ENCODE measurements around the gene LSAMP. TPM values are rescaled to one million over a fixed set of nuclear protein-coding genes. Genes with fewer than 3 reads are reported as not detected.

Gene LSAMP
- total and polyA plus RNA-seq, 8 donors, result 17.3 to 28.0 (median 26.0) TPM

DNA sequence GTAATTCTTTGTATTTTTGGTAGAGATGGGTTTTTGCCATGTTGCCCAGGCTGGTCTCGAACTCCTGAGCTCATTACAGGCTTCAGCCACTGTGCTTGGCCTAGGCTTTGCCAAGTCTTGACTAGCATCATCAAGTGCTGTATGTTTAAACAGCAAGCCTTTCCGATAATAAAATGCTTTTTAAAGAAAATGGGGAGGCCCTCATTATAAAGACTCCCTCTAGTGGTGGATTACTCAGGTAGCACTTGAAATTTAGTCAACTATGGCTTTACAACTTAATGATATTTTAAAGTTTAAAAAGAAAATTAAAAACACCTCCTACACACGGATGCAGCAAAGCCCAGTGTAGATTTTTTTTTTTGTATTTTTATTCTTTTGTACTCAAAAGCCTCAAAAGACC lies 608.3 kb downstream of the LSAMP start:
- peak; percentile 24 to 45 for TF ChIP-seq CTCF (IDR thresholded peaks at IDR 0.05)
- peaks cover 0 to 4% of the 10 kb centered on the region in 2 donors for H3K4me1 ChIP-seq

DNA sequence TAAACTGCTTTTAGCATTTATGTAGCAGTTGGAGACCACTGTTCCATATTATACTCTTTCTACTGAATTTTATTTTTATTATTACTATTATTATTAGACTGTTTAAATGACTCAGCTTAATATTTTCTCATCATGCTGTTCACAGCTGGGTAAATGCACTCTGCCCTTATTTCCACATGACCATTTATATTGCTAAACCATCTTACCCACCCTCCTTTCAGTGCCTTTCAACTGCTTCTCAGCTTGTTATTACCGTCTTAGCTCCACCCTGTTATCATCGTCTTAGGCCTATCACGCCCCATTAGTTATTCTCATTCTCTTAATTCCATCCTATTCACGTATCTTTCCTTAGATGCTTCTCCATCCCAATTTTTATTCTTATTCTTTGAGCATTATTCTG lies 609.3 kb downstream of the LSAMP start:
- Histone ChIP-seq H3K9me3 (no peaks in the 10 kb centered on the region), H3K27ac (no peak overlapping the region), H3K4me1 (peaks cover 0 to 4% of the 10 kb centered on the region in 2 donors), H3K27me3 (no peaks in the 10 kb centered on the region), H3K36me3 (no peaks in the 10 kb centered on the region), H3K4me3 (no peak overlapping the region)
- intact Hi-C loops (cut with DNase I), result no loop called here
- DNase-seq, result no peak
- TF ChIP-seq CTCF (IDR thresholded peaks at IDR 0.05), result no peak
- no peak for ATAC-seq

More for the DNA sequence above, 608.3 kb downstream of the LSAMP start:
- H3K27me3 ChIP-seq, result no peaks in the 10 kb centered on the region
- ATAC-seq (peak; percentile 30), DNase-seq (no peak)
- intact Hi-C loops (cut with DNase I), result no loop called here
- no peaks in the 10 kb centered on the region for H3K36me3 ChIP-seq
- H3K9me3 ChIP-seq, result no peaks in the 10 kb centered on the region
- H3K27ac ChIP-seq, result no peak overlapping the region
- no peak overlapping the region for H3K4me3 ChIP-seq

- TF ChIP-seq CTCF (IDR thresholded peaks at IDR 0.05), result no peak
- Histone ChIP-seq H3K27ac (no peak overlapping the region), H3K9me3 (no peaks in the 10 kb centered on the region), H3K27me3 (no peaks in the 10 kb centered on the region), H3K36me3 (no peaks in the 10 kb centered on the region), H3K4me3 (no peak overlapping the region), H3K4me1 (peaks cover 0 to 4% of the 10 kb centered on the region in 2 donors)
- DNase-seq, result no peak
- ATAC-seq, result no peak
- intact Hi-C loops (cut with DNase I), result no loop called here
Observed at GRCh38 chr3:115834068-115834467, 611.2 kb downstream of the LSAMP start.

GRCh38 chr3:115833074-115833473 lies 612.2 kb downstream of the LSAMP start:
- Histone ChIP-seq H3K4me1 (peaks cover 0 to 4% of the 10 kb centered on the region in 2 donors), H3K27ac (no peak overlapping the region), H3K36me3 (no peaks in the 10 kb centered on the region), H3K4me3 (no peak overlapping the region), H3K27me3 (no peaks in the 10 kb centered on the region), H3K9me3 (no peaks in the 10 kb centered on the region)
- no peak for ATAC-seq
- no peak for DNase-seq
- TF ChIP-seq CTCF (IDR thresholded peaks at IDR 0.05), result no peak
- intact Hi-C loops (cut with DNase I), result no loop called here

GRCh38 chr3:115832265-115832664 lies 613.0 kb downstream of the LSAMP start:
- intact Hi-C loops (cut with DNase I), result no loop called here
- H3K4me3 ChIP-seq, result no peak overlapping the region
- no peaks in the 10 kb centered on the region for H3K36me3 ChIP-seq
- H3K4me1 ChIP-seq, result peaks cover 0 to 4% of the 10 kb centered on the region in 2 donors
- TF ChIP-seq CTCF (IDR thresholded peaks at IDR 0.05), result no peak
- DNase-seq, result no peak
- no peaks in the 10 kb centered on the region for H3K27me3 ChIP-seq
- H3K27ac ChIP-seq, result no peak overlapping the region
- no peaks in the 10 kb centered on the region for H3K9me3 ChIP-seq
- no peak for ATAC-seq

All from left lung (tissue), 10 donors.